K562 (cell line): ENCODE measurements around the gene RAB5B. TPM values are rescaled to one million over a fixed set of nuclear protein-coding genes. Genes with fewer than 3 reads are reported as not detected.

Experiments used
- ATAC-seq: fragments of 200-7000 bp; cut with Tn5 transposase; 3 replicates; pipeline ENCODE4 v1.9.1; 2020; ENCODE audit warnings: moderate library complexity
- BruUV-seq: library from RNA; stranded (reverse); fragments of 400-500 nt; replicated peaks from 2 replicates; lab custom pipeline; 2021; lab: Mats Ljungman, UMichigan
- CTCF ChIA-PET: fragments of 300-600 bp; formaldehyde crosslinking; extraction: SDS; loops from one replicate; lab custom pipeline; 2021; ENCODE audit warnings: low intra/inter-chr PET ratio; lab: Yijun Ruan, JAX
- POLR2A ChIA-PET: fragments of 300-600, 350-650 bp; sonication (Branson Sonifier 250); formaldehyde crosslinking; extraction: SDS; loops from one replicate; lab custom pipeline; 2021; ENCODE audit warnings: antibody characterized with exemption, inconsistent platforms; lab: Yijun Ruan, JAX
- DNase-seq, 4 experiments: peaks; one replicate each; pipeline versions ENCODE4 v3.0.0 to v3.0.0-alpha.2; 2011 to 2018; ENCODE audit warnings: low spot score in 3 of 4, mixed read lengths in 3 of 4; ENCODE audit errors: extremely low read depth in 1 of 4
- FAIRE-seq: peaks from 2 replicates; lab custom pipeline; 2011; peaks lifted over from hg19 to GRCh38; lab: Jason Lieb, UNC
- H2AFZ ChIP-seq: 2 replicates; pipeline ENCODE4 v1.6.0; 2011; ENCODE audit warnings: low read depth, low read length, control low read depth, inconsistent platforms
- H3K27ac ChIP-seq: fragments of 200-600 bp; 3 replicates; pipeline ENCODE4 v1.8.0; 2011; ENCODE audit warnings: low read depth, mild to moderate bottlenecking, control low read depth, inconsistent platforms, low read length, moderate library complexity, mixed read lengths; ENCODE audit errors: extremely low read depth
- H3K27me3 ChIP-seq, 2 experiments: fragments of 300-600 bp in 1 of 2; 2 replicates in 1 of 2; 3 replicates in 1 of 2; pipeline versions ENCODE4 v1.6.0 to v1.8.0; 2011; ENCODE audit warnings: inconsistent platforms in 2 of 2, low read length in 2 of 2, mild to moderate bottlenecking in 1 of 2, mixed read lengths in 1 of 2, moderate library complexity in 1 of 2; ENCODE audit not compliant: control insufficient read depth in 2 of 2, insufficient read depth in 2 of 2
- H3K36me3 ChIP-seq: fragments of 300-600 bp; 3 replicates; pipeline ENCODE4 v1.8.0; 2011; ENCODE audit warnings: mild to moderate bottlenecking, low read length, inconsistent platforms; ENCODE audit not compliant: control insufficient read depth, insufficient read depth
- H3K4me1 ChIP-seq, 2 experiments: fragments of 200-600 bp in 1 of 2; replicated peaks in 1 of 2; 2 replicates in 1 of 2; 3 replicates in 1 of 2; pipeline versions ENCODE4 v1.5.1 to v1.8.0; 2011; ENCODE audit warnings: inconsistent platforms in 2 of 2, low read length in 2 of 2, mild to moderate bottlenecking in 1 of 2, mixed read lengths in 1 of 2, moderate library complexity in 1 of 2; ENCODE audit not compliant: control insufficient read depth in 2 of 2, insufficient read depth in 2 of 2
- H3K4me2 ChIP-seq: 2 replicates; pipeline ENCODE4 v1.6.1; 2011; ENCODE audit warnings: low read length, control low read depth, inconsistent platforms, mixed read lengths; ENCODE audit not compliant: insufficient read depth
- H3K4me3 ChIP-seq: fragments of 200-600 bp; sonication (generic), shearing (Covaris generic); 2 replicates; pipeline ENCODE4 v1.5.1; 2016; ENCODE audit warnings: control low read depth, inconsistent platforms
- H3K79me2 ChIP-seq: fragments of 200-600 bp; 3 replicates; pipeline ENCODE4 v1.8.0; 2011; ENCODE audit warnings: low read length, inconsistent platforms; ENCODE audit not compliant: control insufficient read depth, insufficient read depth
- H3K9ac ChIP-seq, 2 experiments: 2 replicates each; pipeline versions ENCODE4 v1.6.0 to v1.6.1; 2011; ENCODE audit warnings: low read depth in 2 of 2, low read length in 2 of 2, control low read depth in 1 of 2, inconsistent platforms in 1 of 2, mild to moderate bottlenecking in 1 of 2, mixed read lengths in 1 of 2; ENCODE audit not compliant: insufficient read depth in 1 of 2
- H3K9me1 ChIP-seq: one replicate; pipeline ENCODE4 v1.6.0; 2011; ENCODE audit warnings: inconsistent platforms, mild to moderate bottlenecking, low read length, moderate library complexity; ENCODE audit not compliant: control insufficient read depth, insufficient read depth
- H3K9me3 ChIP-seq: replicated peaks from 2 replicates; pipeline ENCODE4 v1.5.1; 2011; ENCODE audit warnings: low read depth, low read length, inconsistent platforms; ENCODE audit not compliant: control insufficient read depth, insufficient read depth
- H4K20me1 ChIP-seq: replicated peaks from 2 replicates; pipeline ENCODE4 v1.6.1; 2011; ENCODE audit warnings: low read length, inconsistent platforms, mixed read lengths; ENCODE audit not compliant: control insufficient read depth, insufficient read depth
- CBX2 ChIP-seq: fragments of 200-600 bp; sonication (generic); IDR thresholded peaks from one replicate; pipeline ENCODE4 v1.6.1; 2012; ENCODE audit warnings: mild to moderate bottlenecking, low read length, inconsistent platforms; ENCODE audit not compliant: insufficient read depth, poor library complexity, severe bottlenecking
- EHMT2 ChIP-seq: fragments of 450-650 bp; IDR thresholded peaks from 2 replicates; pipeline ENCODE4 v1.6.1; 2018; ENCODE audit warnings: antibody characterized with exemption
- ETV1 ChIP-seq: fragments of 450-650 bp; conservative IDR thresholded peaks from 2 replicates; pipeline ENCODE4 v1.6.1; 2016; ENCODE audit warnings: missing genetic modification characterization, control low read depth, low read depth, missing compliant biosample characterization
- ETV5 ChIP-seq: sonication (generic); formaldehyde crosslinking; IDR thresholded peaks from 2 replicates; pipeline ENCODE4 v1.4.0; 2020; ENCODE audit warnings: low read depth, mild to moderate bottlenecking, missing genetic modification reagents
- FOXJ3 ChIP-seq: sonication (generic); formaldehyde crosslinking; IDR thresholded peaks from 2 replicates; pipeline ENCODE4 v1.4.0; 2020; ENCODE audit warnings: mild to moderate bottlenecking, missing genetic modification reagents
- HDAC3 ChIP-seq: fragments of 450-650 bp; IDR thresholded peaks from 2 replicates; pipeline ENCODE4 v1.6.1; 2018; ENCODE audit warnings: borderline replicate concordance, mild to moderate bottlenecking, moderate library complexity; ENCODE audit not compliant: partially characterized antibody
- HMG20B ChIP-seq: fragments of 250-450 bp; sonication (Bioruptor Pico); IDR thresholded peaks from 2 replicates; pipeline ENCODE4 v1.5.0; 2021; ENCODE audit warnings: mild to moderate bottlenecking
- JUNB ChIP-seq: fragments of 450-650 bp; formaldehyde crosslinking; conservative IDR thresholded peaks from 2 replicates; pipeline ENCODE4 v1.4.0; 2020; ENCODE audit warnings: mild to moderate bottlenecking
- TRIM28 ChIP-seq: fragments of 450-650 bp; IDR thresholded peaks from 2 replicates; pipeline ENCODE4 v1.6.1; 2017
- ZNF146 ChIP-seq: IDR thresholded peaks from one replicate; pipeline ENCODE4 v1.6.1; 2018; ENCODE audit warnings: missing compliant biosample characterization; ENCODE audit not compliant: unreplicated experiment
- ZNF263 ChIP-seq: sonication (generic); formaldehyde crosslinking; IDR thresholded peaks from 2 replicates; pipeline ENCODE4 v1.8.0; 2022; ENCODE audit warnings: mild to moderate bottlenecking, missing genetic modification reagents, borderline replicate concordance
- ZNF384 ChIP-seq: IDR thresholded peaks from 2 replicates; pipeline ENCODE4 v1.6.1; 2012; ENCODE audit warnings: low read depth, low read length, improper control_type of control experiment
- WGBS: fragments of 100-300 bp; shearing (Covaris generic); methylation state at CpG from one replicate; pipeline ENCODE4 v1.1.6; 2016; ENCODE audit warnings: low coverage, mixed read lengths; ENCODE audit not compliant: insufficient coverage; ENCODE audit errors: missing lambda C conversion rate; 5-methylcytosine and 5-hydroxymethylcytosine counted together
- in situ Hi-C: fragments of 300-500 bp; cut with MboI; formaldehyde crosslinking; loops from 4 replicates; pipeline ENCODE4 v1.15.0; 2018; ENCODE audit warnings: inconsistent platforms, mixed read lengths
- intact Hi-C: fragments of 100-400 bp; cut with micrococcal nuclease; formaldehyde crosslinking; loops from 2 replicates; pipeline ENCODE4 v1.14.2; 2022
- polyA plus RNA-seq, 8 experiments: library from polyadenylated mRNA; depleted of rRNA in 4 of 8; stranded (reverse) in 5 of 8; unstranded in 3 of 8; fragments of >200 nt; fragmentation: Nextera tagmentation in 2 of 8; fragmentation: Illumina TruSeq in 1 of 8; extraction: Ambion mirVana in 2 of 8; extraction: Trizol in 1 of 8; gene quantifications; 2 replicates each; pipeline versions ENCODE4 v1.2.1 to v1.2.3, GENCODE V29; 2011 to 2014; ENCODE audit warnings: inconsistent platforms in 1 of 8, missing spikeins in 1 of 8
- total RNA-seq, 7 experiments: library from RNA; depleted of rRNA in 6 of 7; stranded (reverse); fragments of >200 nt in 6 of 7; fragmentation: Illumina TruSeq in 2 of 7; extraction: Trizol in 2 of 7; gene quantifications; 2 replicates each; pipeline versions ENCODE4 v1.2.1 to v1.2.3, GENCODE V29; 2011 to 2021; ENCODE audit warnings: low replicate concordance in 1 of 7
- TF ChIP-seq, protein P1 (sequence below): sonication (generic); formaldehyde crosslinking; IDR thresholded peaks from 2 replicates; pipeline ENCODE4 v1.8.0; 2022; ENCODE audit warnings: missing genetic modification reagents, mild to moderate bottlenecking, moderate library complexity, borderline replicate concordance
- TF ChIP-seq, protein P2 (sequence below), 2 experiments: fragments of 450-650 bp; conservative IDR thresholded peaks; 2 replicates each; pipeline ENCODE4 v1.6.1; 2017; ENCODE audit warnings: mild to moderate bottlenecking in 2 of 2, moderate library complexity in 2 of 2
- TF ChIP-seq, protein P3 (sequence below): IDR thresholded peaks from 2 replicates; pipeline ENCODE4 v1.6.1; 2014; ENCODE audit warnings: antibody characterized with exemption

Gene RAB5B
- total and polyA plus RNA-seq, 9 of the 15 experiments (the other 6 are each of a cell fraction or from before 2014, with no cell fraction given): 6.8 to 73.8 (median 25.2) TPM

GRCh38 chr12:56028511-56029165, 54.8 kb downstream of the RAB5B start:
- DNase-seq (no peak), ATAC-seq (peak; percentile 20; the same call in 1 of the 3 replicates), FAIRE-seq (no peak)
- peaks cover 6 to 7% of the 10 kb centered on the region in 2 experiments; a peak in 3 of 5 replicates for H3K4me1 ChIP-seq
- intact Hi-C loops: loop anchor here (1.0 kb wide), 1 partner anchor 32 kb away; no protein-coding TSS in a partner anchor
- H3K4me2 ChIP-seq: no peak overlapping the region
- no peaks in the 10 kb centered on the region for H3K27me3 ChIP-seq
- in situ Hi-C loops: loop anchor here (10.0 kb wide), 1 partner anchor 214 kb away; the partner anchor contains the start of genes ORMDL2 and SARNP
- H3K4me3 ChIP-seq: no peak overlapping the region
- peaks cover 92% of the 10 kb centered on the region for H3K36me3 ChIP-seq
- no TSS peak for BruUV-seq
- no peaks in the 10 kb centered on the region for H4K20me1 ChIP-seq
- ChIA-PET POLR2A (interaction anchor here (1.1 to 1.4 kb wide), 3 partner anchors 13 to 285 kb away, joined by 3 to 9 read pairs (median 5); partner anchors contain the start of genes RPS26 and SUOX), CTCF (interaction anchor here (1.3 to 2.2 kb wide), 2 partner anchors 33 to 290 kb away, joined by 4 to 35 read pairs; partner anchors contain the start of gene SUOX)
- peak overlapping the region in 1 of 2 experiments; percentile 28; a peak in 1 of 4 replicates for H3K9ac ChIP-seq
- no peaks in the 10 kb centered on the region for H3K9me3 ChIP-seq
- no peaks in the 10 kb centered on the region for H3K9me1 ChIP-seq
- H2AFZ ChIP-seq: no peak overlapping the region
- peaks cover 12% of the 10 kb centered on the region for H3K79me2 ChIP-seq
- H3K27ac ChIP-seq: no peak overlapping the region
- WGBS: 83% methylated on average over 3 of the region's 5 CpGs
- TF ChIP-seq HMG20B (CRISPR knock-in tag) (no peak), ZNF263 (no peak), ETV5 (CRISPR knock-in tag) (no peak), CBX2 (no peak), JUNB (no peak), FOXJ3 (CRISPR knock-in tag) (no peak), ETV1 (tag) (no peak), ZNF146 (CRISPR knock-in tag) (no peak), EHMT2 (no peak), ZNF384 (no peak), HDAC3 (no peak), TRIM28 (no peak)
- TF ChIP-seq, protein P1, sequence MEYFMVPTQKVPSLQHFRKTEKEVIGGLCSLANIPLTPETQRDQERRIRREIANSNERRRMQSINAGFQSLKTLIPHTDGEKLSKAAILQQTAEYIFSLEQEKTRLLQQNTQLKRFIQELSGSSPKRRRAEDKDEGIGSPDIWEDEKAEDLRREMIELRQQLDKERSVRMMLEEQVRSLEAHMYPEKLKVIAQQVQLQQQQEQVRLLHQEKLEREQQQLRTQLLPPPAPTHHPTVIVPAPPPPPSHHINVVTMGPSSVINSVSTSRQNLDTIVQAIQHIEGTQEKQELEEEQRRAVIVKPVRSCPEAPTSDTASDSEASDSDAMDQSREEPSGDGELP (CRISPR knock-in tag): no peak
- TF ChIP-seq, protein P2, sequence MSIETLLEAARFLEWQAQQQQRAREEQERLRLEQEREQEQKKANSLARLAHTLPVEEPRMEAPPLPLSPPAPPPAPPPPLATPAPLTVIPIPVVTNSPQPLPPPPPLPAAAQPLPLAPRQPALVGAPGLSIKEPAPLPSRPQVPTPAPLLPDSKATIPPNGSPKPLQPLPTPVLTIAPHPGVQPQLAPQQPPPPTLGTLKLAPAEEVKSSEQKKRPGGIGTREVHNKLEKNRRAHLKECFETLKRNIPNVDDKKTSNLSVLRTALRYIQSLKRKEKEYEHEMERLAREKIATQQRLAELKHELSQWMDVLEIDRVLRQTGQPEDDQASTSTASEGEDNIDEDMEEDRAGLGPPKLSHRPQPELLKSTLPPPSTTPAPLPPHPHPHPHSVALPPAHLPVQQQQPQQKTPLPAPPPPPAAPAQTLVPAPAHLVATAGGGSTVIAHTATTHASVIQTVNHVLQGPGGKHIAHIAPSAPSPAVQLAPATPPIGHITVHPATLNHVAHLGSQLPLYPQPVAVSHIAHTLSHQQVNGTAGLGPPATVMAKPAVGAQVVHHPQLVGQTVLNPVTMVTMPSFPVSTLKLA (conservative IDR thresholded peaks at IDR 0.05): no peak
- TF ChIP-seq, protein P3, sequence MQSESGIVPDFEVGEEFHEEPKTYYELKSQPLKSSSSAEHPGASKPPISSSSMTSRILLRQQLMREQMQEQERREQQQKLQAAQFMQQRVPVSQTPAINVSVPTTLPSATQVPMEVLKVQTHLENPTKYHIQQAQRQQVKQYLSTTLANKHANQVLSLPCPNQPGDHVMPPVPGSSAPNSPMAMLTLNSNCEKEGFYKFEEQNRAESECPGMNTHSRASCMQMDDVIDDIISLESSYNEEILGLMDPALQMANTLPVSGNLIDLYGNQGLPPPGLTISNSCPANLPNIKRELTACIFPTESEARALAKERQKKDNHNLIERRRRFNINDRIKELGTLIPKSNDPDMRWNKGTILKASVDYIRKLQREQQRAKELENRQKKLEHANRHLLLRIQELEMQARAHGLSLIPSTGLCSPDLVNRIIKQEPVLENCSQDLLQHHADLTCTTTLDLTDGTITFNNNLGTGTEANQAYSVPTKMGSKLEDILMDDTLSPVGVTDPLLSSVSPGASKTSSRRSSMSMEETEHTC: no peak
- TF ChIP-seq, all 486 proteins: peak for 0
